Loucy (cell line): ENCODE data around the gene PANK2.

Experiments used
- CTCF ChIP-seq: fragments of 200-600 bp; sonication (generic); conservative IDR thresholded peaks from 2 replicates; pipeline ENCODE4 v1.5.1; 2014; ENCODE audit warnings: mild to moderate bottlenecking, antibody characterized with exemption, low read length
- EZH2phosphoT487 ChIP-seq: fragments of 200-600 bp; IDR thresholded peaks from 2 replicates; pipeline ENCODE4 v1.6.1; 2018; ENCODE audit warnings: antibody characterized with exemption, mild to moderate bottlenecking, moderate library complexity, borderline replicate concordance

- TF ChIP-seq CTCF (no peak), EZH2phosphoT487 (no peak)
Observed at GRCh38 chr20:3894796-3895195, 5.6 kb downstream of the PANK2 start.
